Prostate gland (tissue), 2 donors: ENCODE results near the gene TMEM207.

Experiments used
- CTCF ChIP-seq, 4 experiments: fragments of 200-600 bp in 2 of 4; fragments of 450-650 bp in 2 of 4; sonication (generic) in 2 of 4; IDR thresholded peaks; 1 replicate in 3 of 4; 2 replicates in 1 of 4; pipeline ENCODE4 v1.5.1; 2016 to 2019; ENCODE audit warnings: antibody characterized with exemption in 4 of 4, mild to moderate bottlenecking in 2 of 4, moderate library complexity in 2 of 4
- POLR2A ChIP-seq: fragments of 450-650 bp; IDR thresholded peaks from one replicate; pipeline ENCODE4 v1.6.1; 2016; ENCODE audit warnings: antibody characterized with exemption, mild to moderate bottlenecking
- POLR2AphosphoS5 ChIP-seq: sonication (generic); formaldehyde crosslinking; IDR thresholded peaks from one replicate; pipeline ENCODE4 v1.6.1; 2017; ENCODE audit warnings: antibody characterized with exemption

- TF ChIP-seq CTCF (IDR thresholded peaks at IDR 0.05): no peak
- TF ChIP-seq POLR2AphosphoS5: no peak
- TF ChIP-seq POLR2A: no peak
Observed at GRCh38 chr3:190381441-190381840, 68.3 kb downstream of the TMEM207 start.
